HEK293 (cell line): ENCODE data around the gene LANCL2.

Source experiments
- CTCF ChIA-PET: fragments of 350-600 bp; formaldehyde crosslinking; extraction: SDS; loops from one replicate; lab custom pipeline; 2021; ENCODE audit warnings: antibody characterized with exemption; lab: Yijun Ruan, JAX
- POLR2A ChIA-PET: fragments of 300-600 bp; formaldehyde crosslinking; extraction: SDS; loops from one replicate; lab custom pipeline; 2020; ENCODE audit warnings: antibody characterized with exemption, inconsistent platforms; lab: Yijun Ruan, JAX
- H3K27ac ChIP-seq: fragments of 200-500 bp; sonication (Bioruptor generic); 2 replicates; pipeline ENCODE4 v1.5.1; 2014; ENCODE audit warnings: low read depth, low read length, control low read depth, inconsistent platforms; ENCODE audit errors: extremely low read depth
- H3K36me3 ChIP-seq, 2 experiments: fragments of 200-500 bp in 1 of 2; sonication (Bioruptor generic) in 1 of 2; 1 replicate in 1 of 2; 2 replicates in 1 of 2; pipeline ENCODE4 v1.5.1; 2014 to 2017; ENCODE audit warnings: inconsistent platforms in 2 of 2, low read length in 2 of 2; ENCODE audit not compliant: control insufficient read depth in 2 of 2, insufficient read depth in 1 of 2
- H3K4me1 ChIP-seq: fragments of 200-500 bp; sonication (Bioruptor generic); 2 replicates; pipeline ENCODE4 v1.5.1; 2014; ENCODE audit warnings: mild to moderate bottlenecking, low read length, inconsistent platforms; ENCODE audit not compliant: control insufficient read depth, insufficient read depth
- H3K4me3 ChIP-seq: 2 replicates; pipeline ENCODE4 v1.5.1; 2011; ENCODE audit warnings: low read depth, mild to moderate bottlenecking, control low read depth, low read length, moderate library complexity
- H3K9me3 ChIP-seq: fragments of 200-500 bp; sonication (Bioruptor generic); 2 replicates; pipeline ENCODE4 v1.5.1; 2014; ENCODE audit warnings: low read depth, low read length, inconsistent platforms; ENCODE audit not compliant: control insufficient read depth, insufficient read depth
- EGR2 ChIP-seq: fragments of 450-650 bp; formaldehyde crosslinking; IDR thresholded peaks from 2 replicates; pipeline ENCODE4 v1.5.1; 2016; ENCODE audit warnings: low read depth, missing biosample characterization, missing genetic modification characterization
- FEZF1 ChIP-seq: fragments of 450-650 bp; formaldehyde crosslinking; IDR thresholded peaks from 2 replicates; pipeline ENCODE4 v1.5.1; 2016; ENCODE audit warnings: missing biosample characterization, missing genetic modification characterization
- SP3 ChIP-seq: fragments of 450-650 bp; formaldehyde crosslinking; IDR thresholded peaks from 2 replicates; pipeline ENCODE4 v1.5.1; 2016; ENCODE audit warnings: missing biosample characterization, missing genetic modification characterization
- ZFHX2 ChIP-seq: fragments of 450-650 bp; formaldehyde crosslinking; conservative IDR thresholded peaks from 2 replicates; pipeline ENCODE4 v1.5.1; 2016; ENCODE audit warnings: missing biosample characterization, missing genetic modification characterization
- ZNF112 ChIP-seq: fragments of 450-650 bp; formaldehyde crosslinking; IDR thresholded peaks from 2 replicates; pipeline ENCODE4 v1.5.0; 2017; ENCODE audit warnings: missing biosample characterization, missing genetic modification characterization
- ZNF175 ChIP-seq: fragments of 450-650 bp; formaldehyde crosslinking; IDR thresholded peaks from 2 replicates; pipeline ENCODE4 v1.5.1; 2016; ENCODE audit warnings: missing biosample characterization, missing genetic modification characterization
- ZNF202 ChIP-seq: fragments of 450-650 bp; formaldehyde crosslinking; IDR thresholded peaks from 2 replicates; pipeline ENCODE4 v1.5.1; 2016; ENCODE audit warnings: missing biosample characterization, missing genetic modification characterization, borderline replicate concordance
- ZNF274 ChIP-seq, 2 experiments: fragments of 200-500 bp in 1 of 2; fragments of 450-650 bp in 1 of 2; sonication (Bioruptor generic) in 1 of 2; formaldehyde crosslinking in 1 of 2; IDR thresholded peaks; 2 replicates each; pipeline versions ENCODE4 v1.5.1 to v1.6.1; 2014 to 2016; ENCODE audit warnings: borderline replicate concordance in 1 of 2, inconsistent platforms in 1 of 2, low read length in 1 of 2, missing biosample characterization in 1 of 2, missing genetic modification characterization in 1 of 2
- ZNF571 ChIP-seq: fragments of 450-650 bp; formaldehyde crosslinking; IDR thresholded peaks from 2 replicates; pipeline ENCODE4 v1.5.0; 2017; ENCODE audit warnings: missing biosample characterization, missing genetic modification characterization
- ZNF623 ChIP-seq: fragments of 450-650 bp; formaldehyde crosslinking; IDR thresholded peaks from 2 replicates; pipeline ENCODE4 v1.5.1; 2016; ENCODE audit warnings: missing biosample characterization, missing genetic modification characterization
- ZNF660 ChIP-seq: fragments of 450-650 bp; IDR thresholded peaks from 2 replicates; pipeline ENCODE4 v1.5.1; 2018; ENCODE audit warnings: missing biosample characterization, mild to moderate bottlenecking, missing genetic modification characterization
- ZSCAN30 ChIP-seq: fragments of 450-650 bp; IDR thresholded peaks from 2 replicates; pipeline ENCODE4 v1.5.1; 2018; ENCODE audit warnings: missing biosample characterization, mild to moderate bottlenecking, missing genetic modification characterization, moderate library complexity
- TF ChIP-seq, protein P1 (sequence below): fragments of 450-650 bp; formaldehyde crosslinking; IDR thresholded peaks from 2 replicates; pipeline ENCODE4 v1.5.1; 2016; ENCODE audit warnings: missing biosample characterization, missing genetic modification characterization
- TF ChIP-seq, protein P2 (sequence below): fragments of 450-650 bp; formaldehyde crosslinking; IDR thresholded peaks from 2 replicates; pipeline ENCODE4 v1.5.1; 2016; ENCODE audit warnings: missing biosample characterization, missing genetic modification characterization
- TF ChIP-seq, protein P3 (sequence below): fragments of 450-650 bp; formaldehyde crosslinking; IDR thresholded peaks from 2 replicates; pipeline ENCODE4 v1.5.1; 2016; ENCODE audit warnings: missing biosample characterization, missing genetic modification characterization
- TF ChIP-seq, protein P4 (sequence below): fragments of 450-650 bp; formaldehyde crosslinking; IDR thresholded peaks from 2 replicates; pipeline ENCODE4 v1.5.1; 2016; ENCODE audit warnings: missing biosample characterization, missing genetic modification characterization
- TF ChIP-seq, protein P5 (sequence below): fragments of 450-650 bp; formaldehyde crosslinking; IDR thresholded peaks from 2 replicates; pipeline ENCODE4 v1.5.1; 2016; ENCODE audit warnings: missing biosample characterization, missing genetic modification characterization, low read depth
- TF ChIP-seq, protein P6 (sequence below): fragments of 450-650 bp; formaldehyde crosslinking; IDR thresholded peaks from 2 replicates; pipeline ENCODE4 v1.5.1; 2016; ENCODE audit warnings: missing biosample characterization, missing genetic modification characterization

LANCL2 gene

DNA sequence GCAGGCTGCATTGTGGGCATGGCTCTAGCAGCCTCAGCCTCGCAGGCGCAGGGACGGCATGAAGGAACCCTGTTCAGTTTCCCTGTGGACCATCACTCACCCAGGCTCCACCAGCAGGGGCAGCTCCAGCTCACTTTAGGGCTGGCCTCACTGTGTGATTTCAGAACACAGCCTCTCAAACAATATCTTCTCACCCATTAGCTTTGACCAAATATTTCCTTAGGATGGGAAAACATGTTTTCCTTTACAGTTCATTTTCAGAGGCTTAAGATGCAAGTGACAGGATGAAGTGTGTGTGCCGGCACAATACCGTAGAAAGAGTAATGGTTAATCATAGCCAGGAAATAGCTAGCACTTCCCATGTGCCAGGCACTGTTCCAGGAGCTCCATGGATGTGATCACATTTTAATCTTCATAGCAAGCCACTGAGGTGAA is 58.2 kb downstream of the LANCL2 start:
- Histone ChIP-seq H3K4me1 (peaks cover 4% of the 10 kb centered on the region; the same call in 1 of the 2 replicates), H3K9me3 (no peaks in the 10 kb centered on the region), H3K4me3 (no peak overlapping the region), H3K27ac (no peak overlapping the region), H3K36me3 (peaks cover 0 to 10% of the 10 kb centered on the region in 2 experiments; a peak in 1 of 3 replicates)
- TF ChIP-seq, protein P1, sequence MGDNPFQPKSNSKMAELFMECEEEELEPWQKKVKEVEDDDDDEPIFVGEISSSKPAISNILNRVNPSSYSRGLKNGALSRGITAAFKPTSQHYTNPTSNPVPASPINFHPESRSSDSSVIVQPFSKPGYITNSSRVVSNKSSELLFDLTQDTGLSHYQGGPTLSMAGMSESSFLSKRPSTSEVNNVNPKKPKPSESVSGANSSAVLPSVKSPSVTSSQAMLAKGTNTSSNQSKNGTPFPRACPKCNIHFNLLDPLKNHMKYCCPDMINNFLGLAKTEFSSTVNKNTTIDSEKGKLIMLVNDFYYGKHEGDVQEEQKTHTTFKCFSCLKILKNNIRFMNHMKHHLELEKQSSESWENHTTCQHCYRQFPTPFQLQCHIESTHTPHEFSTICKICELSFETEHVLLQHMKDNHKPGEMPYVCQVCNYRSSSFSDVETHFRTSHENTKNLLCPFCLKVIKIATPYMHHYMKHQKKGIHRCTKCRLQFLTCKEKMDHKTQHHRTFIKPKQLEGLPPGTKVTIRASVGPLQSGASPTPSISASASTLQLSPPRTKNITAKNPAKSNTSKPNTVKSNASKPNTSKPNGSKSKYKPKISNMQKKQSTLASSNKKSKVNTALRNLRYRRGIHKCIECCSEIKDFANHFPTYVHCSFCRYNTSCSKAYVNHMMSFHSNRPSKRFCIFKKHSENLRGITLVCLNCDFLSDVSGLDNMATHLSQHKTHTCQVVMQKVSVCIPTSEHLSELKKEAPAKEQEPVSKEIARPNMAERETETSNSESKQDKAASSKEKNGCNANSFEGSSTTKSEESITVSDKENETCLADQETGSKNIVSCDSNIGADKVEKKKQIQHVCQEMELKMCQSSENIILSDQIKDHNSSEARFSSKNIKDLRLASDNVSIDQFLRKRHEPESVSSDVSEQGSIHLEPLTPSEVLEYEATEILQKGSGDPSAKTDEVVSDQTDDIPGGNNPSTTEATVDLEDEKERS = no peak
- TF ChIP-seq FEZF1 (tag by site-specific recombination) = no peak
- TF ChIP-seq ZNF175 (tag by site-specific recombination) = no peak
- no peak for TF ChIP-seq ZNF571 (tag by site-specific recombination)
- TF ChIP-seq, protein P2, sequence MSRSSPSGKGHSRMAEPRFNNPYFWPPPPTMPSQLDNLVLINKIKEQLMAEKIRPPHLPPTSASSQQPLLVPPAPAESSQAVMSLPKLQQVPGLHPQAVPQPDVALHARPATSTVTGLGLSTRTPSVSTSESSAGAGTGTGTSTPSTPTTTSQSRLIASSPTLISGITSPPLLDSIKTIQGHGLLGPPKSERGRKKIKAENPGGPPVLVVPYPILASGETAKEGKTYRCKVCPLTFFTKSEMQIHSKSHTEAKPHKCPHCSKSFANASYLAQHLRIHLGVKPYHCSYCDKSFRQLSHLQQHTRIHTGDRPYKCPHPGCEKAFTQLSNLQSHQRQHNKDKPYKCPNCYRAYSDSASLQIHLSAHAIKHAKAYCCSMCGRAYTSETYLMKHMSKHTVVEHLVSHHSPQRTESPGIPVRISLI (tag by site-specific recombination) = no peak
- ChIA-PET CTCF (interaction anchor here (1.2 to 2.1 kb wide), 2 partner anchors 8 to 10 kb away, joined by 5 to 12 read pairs; no protein-coding TSS in a partner anchor), POLR2A (no interaction called here)

DNA sequence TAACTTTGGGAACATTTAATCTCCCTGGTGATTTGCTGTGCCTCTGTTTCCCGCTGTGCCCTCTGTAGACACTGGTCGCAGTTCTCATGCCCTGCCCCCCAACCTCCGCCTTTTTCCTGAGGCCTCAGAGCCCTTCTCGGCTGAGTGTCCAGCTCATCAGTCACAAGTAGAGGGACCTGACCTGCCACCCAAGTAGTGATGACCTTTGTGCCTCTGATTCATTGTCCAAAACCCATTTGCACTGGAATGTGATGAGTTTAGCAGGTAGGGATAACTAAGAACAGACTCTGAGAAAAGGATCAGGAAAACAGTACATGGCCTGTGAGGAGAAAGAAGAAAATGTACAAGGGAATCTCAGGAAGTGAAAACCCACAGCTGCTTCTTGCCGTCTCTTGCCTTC is 58.8 kb downstream of the LANCL2 start:
- POLR2A ChIA-PET = no interaction called here
- Histone ChIP-seq H3K4me3 (no peak overlapping the region), H3K36me3 (peaks cover 0 to 10% of the 10 kb centered on the region in 2 experiments; a peak in 1 of 3 replicates), H3K4me1 (peaks cover 4% of the 10 kb centered on the region; the same call in 1 of the 2 replicates), H3K9me3 (no peaks in the 10 kb centered on the region), H3K27ac (no peak overlapping the region)
- no peak for TF ChIP-seq SP3 (tag by site-specific recombination)
- no peak for TF ChIP-seq ZNF274 (IDR thresholded peaks at IDR 0.05; ENCODE audit: low read length)
- no peak for TF ChIP-seq ZNF274 (tag by site-specific recombination; IDR thresholded peaks at IDR 0.05; ENCODE audit: borderline replicate concordance)
- no peak for TF ChIP-seq ZNF202
- no peak for TF ChIP-seq ZNF623 (tag by site-specific recombination)
- TF ChIP-seq ZNF112 (tag by site-specific recombination) = no peak
- TF ChIP-seq, protein P3, sequence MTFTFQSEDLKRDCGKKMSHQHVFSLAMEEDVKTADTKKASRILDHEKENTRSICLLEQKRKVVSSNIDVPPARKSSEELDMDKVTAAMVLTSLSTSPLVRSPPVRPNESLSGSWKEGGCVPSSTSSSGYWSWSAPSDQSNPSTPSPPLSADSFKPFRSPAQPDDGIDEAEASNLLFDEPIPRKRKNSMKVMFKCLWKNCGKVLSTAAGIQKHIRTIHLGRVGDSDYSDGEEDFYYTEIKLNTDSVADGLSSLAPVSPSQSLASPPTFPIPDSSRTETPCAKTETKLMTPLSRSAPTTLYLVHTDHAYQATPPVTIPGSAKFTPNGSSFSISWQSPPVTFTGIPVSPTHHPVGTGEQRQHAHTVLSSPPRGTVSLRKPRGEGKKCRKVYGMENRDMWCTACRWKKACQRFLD (tag by site-specific recombination) = no peak
- no peak for TF ChIP-seq ZNF660 (tag by site-specific recombination)
- TF ChIP-seq ZSCAN30 = no peak
- TF ChIP-seq, protein P4, sequence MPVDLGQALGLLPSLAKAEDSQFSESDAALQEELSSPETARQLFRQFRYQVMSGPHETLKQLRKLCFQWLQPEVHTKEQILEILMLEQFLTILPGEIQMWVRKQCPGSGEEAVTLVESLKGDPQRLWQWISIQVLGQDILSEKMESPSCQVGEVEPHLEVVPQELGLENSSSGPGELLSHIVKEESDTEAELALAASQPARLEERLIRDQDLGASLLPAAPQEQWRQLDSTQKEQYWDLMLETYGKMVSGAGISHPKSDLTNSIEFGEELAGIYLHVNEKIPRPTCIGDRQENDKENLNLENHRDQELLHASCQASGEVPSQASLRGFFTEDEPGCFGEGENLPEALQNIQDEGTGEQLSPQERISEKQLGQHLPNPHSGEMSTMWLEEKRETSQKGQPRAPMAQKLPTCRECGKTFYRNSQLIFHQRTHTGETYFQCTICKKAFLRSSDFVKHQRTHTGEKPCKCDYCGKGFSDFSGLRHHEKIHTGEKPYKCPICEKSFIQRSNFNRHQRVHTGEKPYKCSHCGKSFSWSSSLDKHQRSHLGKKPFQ (tag by site-specific recombination) = no peak
- TF ChIP-seq, protein P5, sequence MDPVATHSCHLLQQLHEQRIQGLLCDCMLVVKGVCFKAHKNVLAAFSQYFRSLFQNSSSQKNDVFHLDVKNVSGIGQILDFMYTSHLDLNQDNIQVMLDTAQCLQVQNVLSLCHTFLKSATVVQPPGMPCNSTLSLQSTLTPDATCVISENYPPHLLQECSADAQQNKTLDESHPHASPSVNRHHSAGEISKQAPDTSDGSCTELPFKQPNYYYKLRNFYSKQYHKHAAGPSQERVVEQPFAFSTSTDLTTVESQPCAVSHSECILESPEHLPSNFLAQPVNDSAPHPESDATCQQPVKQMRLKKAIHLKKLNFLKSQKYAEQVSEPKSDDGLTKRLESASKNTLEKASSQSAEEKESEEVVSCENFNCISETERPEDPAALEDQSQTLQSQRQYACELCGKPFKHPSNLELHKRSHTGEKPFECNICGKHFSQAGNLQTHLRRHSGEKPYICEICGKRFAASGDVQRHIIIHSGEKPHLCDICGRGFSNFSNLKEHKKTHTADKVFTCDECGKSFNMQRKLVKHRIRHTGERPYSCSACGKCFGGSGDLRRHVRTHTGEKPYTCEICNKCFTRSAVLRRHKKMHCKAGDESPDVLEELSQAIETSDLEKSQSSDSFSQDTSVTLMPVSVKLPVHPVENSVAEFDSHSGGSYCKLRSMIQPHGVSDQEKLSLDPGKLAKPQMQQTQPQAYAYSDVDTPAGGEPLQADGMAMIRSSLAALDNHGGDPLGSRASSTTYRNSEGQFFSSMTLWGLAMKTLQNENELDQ (tag by site-specific recombination) = no peak
- TF ChIP-seq, protein P6, sequence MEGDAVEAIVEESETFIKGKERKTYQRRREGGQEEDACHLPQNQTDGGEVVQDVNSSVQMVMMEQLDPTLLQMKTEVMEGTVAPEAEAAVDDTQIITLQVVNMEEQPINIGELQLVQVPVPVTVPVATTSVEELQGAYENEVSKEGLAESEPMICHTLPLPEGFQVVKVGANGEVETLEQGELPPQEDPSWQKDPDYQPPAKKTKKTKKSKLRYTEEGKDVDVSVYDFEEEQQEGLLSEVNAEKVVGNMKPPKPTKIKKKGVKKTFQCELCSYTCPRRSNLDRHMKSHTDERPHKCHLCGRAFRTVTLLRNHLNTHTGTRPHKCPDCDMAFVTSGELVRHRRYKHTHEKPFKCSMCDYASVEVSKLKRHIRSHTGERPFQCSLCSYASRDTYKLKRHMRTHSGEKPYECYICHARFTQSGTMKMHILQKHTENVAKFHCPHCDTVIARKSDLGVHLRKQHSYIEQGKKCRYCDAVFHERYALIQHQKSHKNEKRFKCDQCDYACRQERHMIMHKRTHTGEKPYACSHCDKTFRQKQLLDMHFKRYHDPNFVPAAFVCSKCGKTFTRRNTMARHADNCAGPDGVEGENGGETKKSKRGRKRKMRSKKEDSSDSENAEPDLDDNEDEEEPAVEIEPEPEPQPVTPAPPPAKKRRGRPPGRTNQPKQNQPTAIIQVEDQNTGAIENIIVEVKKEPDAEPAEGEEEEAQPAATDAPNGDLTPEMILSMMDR (tag by site-specific recombination) = no peak
- TF ChIP-seq ZFHX2 = no peak
- TF ChIP-seq EGR2 = no peak
- CTCF ChIA-PET = interaction anchor here (0.9 to 2.1 kb wide), 3 partner anchors 8 to 540 kb away, joined by 3 to 12 read pairs (median 5); no protein-coding TSS in a partner anchor
